NOMO-1 (cell line): ENCODE data around the gene SEC14L1.
"Not testable (repeated sequence)": the region's sequence is repeated elsewhere in the genome, so short reads cannot be mapped to it uniquely, and the experiment has no call there.

ENCODE experiments used
- DNase-seq, 2 experiments: peaks; one replicate each; lab custom pipeline; 2025; ENCODE audit not compliant: unreplicated experiment in 2 of 2; lab: John Stamatoyannopoulos, UW

The SEC14L1 gene

DNA sequence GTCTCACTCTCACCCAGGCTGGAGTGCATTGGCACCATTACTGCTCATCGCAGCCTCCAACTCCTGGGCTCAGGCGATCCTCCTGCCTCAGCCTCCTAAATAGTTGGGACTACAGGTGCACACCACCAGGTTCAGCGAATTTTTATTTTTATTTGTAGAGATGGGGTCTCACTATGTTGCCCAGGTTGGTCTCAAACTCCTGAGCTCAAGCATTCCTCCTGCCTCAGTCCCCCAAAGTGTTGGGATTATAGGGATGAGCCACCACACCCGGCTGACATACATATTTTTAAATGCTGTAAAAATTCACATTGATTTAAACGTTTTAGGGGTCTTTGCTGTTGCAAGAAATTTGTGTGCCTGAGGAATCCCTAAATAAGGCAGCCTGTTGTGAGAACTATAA is 24.8 kb upstream of the SEC14L1 start:
- DNase-seq: no peak

- no peak for DNase-seq
Observed at GRCh38 chr17:77116371-77116860, 24.4 kb upstream of the SEC14L1 start.

GRCh38 chr17:77117415-77117814 is 23.4 kb upstream of the SEC14L1 start:
- DNase-seq: no peak

GRCh38 chr17:77118251-77118928 is 22.4 kb upstream of the SEC14L1 start:
- DNase-seq: no peak

GRCh38 chr17:77119668-77120301 is 21.0 kb upstream of the SEC14L1 start:
- DNase-seq: no peak

DNA sequence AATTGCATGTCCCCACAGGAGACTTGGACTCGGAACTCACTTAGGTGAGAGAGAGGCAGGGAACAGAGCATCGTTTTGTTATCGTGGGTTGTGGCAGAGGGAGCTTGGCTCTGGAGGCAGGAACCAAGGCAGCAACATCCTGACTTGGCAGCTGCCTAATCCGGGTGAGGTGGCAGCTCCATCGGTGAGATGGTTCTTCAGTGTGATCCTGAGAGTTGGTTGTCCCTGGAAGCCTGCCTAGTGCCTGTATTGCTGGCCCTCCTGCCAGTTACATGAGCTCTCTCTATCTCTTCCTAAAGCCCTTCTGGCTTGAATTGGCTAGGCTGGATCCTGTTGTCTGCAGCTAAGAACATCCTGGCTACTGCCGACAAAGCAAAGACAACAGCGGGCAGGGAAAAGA is 19.9 kb upstream of the SEC14L1 start:
- no peak for DNase-seq

- no peak for DNase-seq
Observed at GRCh38 chr17:77124192-77124889, 16.4 kb upstream of the SEC14L1 start.

DNA sequence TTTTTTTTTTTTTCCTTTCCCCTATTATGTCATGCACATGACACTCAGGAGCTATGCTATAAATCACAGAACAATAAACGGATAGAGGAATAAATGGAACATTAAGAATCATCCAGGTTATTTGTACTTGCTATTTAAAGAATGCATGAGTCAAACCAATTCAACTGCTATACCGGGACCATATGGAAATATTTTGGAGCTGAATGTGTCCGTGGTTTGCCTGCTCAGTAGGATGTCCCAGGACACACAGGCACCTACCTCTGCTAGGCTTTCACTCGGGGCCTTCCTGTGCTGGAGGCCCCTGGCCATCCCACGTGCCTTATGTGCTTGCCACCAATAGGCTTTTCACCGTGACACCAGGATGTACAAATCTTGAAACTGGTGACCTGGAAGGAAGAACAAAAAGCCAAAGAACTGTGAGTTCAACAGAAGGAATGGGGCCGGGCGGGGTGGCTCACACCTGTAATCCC is 15.3 kb upstream of the SEC14L1 start:
- no peak for DNase-seq

GRCh38 chr17:77126519-77126918 is 14.2 kb upstream of the SEC14L1 start:
- DNase-seq: no peak

DNA sequence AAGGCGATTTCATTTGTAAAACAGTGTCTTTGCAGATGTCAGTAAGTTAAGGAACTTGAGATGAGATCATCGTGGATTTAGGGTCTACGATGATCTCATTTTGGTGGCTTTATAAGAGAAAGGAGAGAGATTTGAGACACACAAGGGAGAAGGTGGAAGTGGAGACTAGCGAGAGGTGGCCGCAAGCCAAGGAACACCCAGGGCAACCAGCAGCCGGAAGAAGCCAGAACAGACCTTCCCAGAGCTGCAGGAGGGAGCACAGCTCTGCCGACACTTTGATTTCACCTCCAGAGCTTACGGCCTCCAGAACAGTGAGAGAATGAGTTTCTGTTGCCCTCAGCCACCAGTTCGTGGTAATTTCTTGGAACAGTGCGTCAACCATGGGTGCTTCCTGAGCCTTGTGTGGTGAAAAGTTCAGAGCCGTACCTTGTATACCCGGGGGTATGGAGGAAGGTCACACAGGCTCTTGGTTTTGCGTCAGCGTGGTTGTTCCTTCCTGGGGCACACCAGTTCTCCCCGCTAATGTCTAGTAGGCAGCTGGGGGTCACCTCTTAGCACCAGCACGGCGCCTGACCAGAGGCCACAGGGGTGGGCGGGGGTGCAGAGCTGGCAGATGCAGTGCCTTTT is 12.9 kb upstream of the SEC14L1 start:
- DNase-seq: no peak

DNA sequence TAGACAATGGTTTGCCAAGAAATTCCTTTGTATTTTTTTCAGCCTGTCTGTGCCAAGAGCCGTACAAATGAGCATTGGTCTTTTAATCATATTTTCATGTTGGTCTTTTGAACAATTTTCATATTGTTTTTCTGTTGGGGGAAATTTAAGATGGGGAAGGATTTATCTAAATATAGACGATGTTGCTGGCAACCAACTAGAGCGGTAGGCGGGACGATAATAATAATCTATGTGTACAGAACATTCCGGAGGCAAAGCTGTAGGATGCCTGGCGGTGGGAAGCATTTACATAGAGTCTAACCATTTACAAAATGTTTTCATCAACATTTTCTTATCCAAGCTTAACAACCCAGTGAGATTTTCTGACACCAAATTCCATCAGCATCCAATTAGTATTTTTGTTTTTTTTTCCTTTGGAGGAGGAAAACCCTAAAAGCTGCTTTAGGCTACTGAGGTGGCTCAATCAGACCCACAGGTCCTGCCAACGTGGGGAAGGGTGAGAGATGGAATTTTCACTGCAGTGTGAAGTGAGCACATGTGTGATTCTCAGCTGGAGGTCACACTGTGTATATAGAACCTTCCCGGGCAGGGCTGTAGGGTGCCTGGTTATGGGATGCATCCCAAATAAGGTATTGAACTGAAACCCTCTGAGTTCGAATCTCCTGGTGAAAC is 11.7 kb upstream of the SEC14L1 start:
- DNase-seq: no peak

DNA sequence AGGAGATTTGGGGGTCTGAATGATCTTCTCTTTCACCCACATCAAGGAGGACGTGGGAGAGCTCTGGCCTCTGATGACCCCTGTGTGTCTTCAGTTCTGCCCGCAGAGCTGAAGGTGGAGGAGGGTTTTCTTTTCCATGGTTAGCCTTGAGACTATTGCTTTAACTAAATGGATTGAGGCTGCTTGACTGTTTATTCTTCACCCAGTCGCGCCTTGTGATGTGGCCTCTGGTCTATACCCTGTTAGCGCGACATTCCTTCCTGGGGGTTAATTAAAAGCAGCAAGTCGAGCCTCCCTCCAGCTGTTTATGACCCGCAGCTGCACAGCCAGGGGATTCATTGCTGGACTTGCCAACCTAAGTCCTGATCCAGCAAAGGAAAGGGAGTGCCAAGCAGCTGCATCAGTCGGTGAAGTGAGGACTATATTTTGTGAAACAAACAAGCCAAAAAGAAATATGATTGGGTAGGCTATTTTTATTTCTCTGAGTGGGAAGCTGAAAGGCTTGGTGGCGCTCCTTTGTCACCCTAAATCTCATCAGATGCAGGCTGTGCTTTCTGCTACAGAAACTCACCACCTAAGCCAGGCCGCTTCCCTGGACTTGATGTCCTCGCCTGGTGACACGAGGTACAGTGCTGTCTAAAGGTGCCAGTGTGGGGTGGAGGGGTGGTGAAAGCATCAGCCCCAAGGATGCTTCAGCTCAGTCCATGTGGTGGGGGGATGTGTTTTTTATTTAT is 11.0 kb upstream of the SEC14L1 start:
- DNase-seq: no peak

DNA sequence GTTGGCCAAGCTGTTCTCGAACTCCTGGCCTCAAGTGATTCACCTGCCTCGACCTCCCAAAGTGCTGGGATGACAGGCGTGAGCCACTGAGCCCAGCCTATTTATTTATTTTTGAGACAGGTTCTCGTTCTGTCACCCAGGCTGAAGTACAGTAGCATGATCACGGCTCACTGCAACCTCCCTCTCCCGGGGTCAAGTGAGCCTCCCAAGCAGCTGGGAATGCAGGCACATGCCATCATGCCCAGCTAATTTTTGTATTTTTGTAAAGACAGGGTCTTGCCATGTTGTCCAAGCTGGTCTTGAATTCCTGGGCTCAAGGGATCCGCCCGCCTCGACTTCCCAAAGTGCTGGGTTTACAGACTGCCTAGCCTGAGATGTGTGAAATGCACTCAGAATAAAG is 10.2 kb upstream of the SEC14L1 start:
- no peak for DNase-seq

DNA sequence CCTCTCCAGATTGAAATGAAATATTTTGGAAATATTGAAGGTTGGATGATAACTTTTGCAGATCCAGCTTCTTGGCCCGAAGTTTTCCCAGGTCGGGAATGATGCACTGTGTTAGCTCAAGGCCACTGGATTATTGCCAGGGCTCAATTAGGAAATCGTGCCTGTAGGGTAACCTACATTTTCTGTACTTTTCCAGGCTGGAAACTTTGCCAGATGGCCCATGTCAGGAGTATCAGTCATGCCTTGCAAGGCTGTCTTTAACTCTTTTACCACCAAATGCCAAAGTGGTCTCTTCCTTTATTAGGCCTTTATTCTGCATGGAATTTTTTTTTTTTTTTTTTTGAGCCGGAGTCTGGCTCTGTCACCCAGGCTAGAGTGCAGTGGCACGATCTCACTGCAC is 8.9 kb upstream of the SEC14L1 start:
- DNase-seq: no peak

DNA sequence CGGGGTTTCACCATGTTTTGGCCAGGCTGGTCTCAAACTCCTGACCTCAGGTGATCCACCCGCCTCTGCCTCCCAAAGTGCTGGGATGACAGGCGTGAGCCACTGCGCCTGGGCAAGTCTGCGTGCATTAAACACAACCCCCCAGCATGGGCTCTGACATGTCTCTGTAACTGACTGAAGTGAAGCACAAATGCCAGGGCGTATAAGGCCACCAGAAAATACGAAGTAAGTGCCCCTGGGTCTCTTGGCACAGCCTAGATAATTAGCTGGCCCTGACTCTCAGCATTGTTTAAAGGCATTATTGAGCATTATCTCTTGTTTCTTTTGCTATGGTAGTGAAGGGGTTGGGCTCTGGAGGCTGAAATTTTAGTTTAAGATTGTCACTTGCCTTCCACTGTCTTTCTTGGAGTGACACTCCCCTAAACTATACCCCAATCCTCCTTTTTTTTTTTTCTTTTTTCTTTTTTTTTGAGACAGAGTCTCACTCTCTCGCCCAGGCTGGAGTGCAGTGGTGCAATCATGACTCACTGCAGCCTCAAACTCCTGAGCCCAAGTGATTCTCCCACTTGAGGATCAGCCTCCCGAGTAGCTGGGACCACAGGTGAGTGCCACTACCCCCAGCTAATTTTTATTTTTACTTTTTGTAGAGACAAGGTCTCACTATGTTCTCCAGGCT is 8.2 kb upstream of the SEC14L1 start:
- no peak for DNase-seq

DNA sequence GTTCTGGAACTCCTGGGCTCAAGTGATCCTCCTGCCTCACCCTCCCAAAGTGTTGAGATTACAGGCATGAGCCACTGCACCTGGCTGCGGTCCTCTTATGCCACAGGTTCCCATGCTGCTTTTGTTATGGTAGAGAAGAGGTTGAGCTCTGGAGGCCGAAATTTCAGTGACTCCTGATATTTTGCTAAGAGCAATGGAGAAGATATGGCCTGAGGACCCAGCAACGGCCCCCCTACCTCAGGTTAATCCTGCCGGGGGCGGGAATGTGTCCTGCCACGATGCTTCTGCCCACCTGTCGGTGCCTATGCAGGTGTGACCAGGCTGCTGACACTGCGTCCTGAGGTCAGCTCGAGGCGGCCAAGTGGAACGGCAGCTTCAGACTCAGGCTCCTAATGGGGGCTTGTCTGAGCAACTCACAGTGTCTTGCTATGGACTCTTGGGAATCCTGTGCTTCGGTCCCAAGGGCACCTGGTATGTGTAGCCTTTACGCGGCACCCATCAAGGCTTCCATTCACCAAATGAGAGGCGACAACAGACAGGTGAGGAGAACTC is 7.6 kb upstream of the SEC14L1 start:
- no peak for DNase-seq

DNA sequence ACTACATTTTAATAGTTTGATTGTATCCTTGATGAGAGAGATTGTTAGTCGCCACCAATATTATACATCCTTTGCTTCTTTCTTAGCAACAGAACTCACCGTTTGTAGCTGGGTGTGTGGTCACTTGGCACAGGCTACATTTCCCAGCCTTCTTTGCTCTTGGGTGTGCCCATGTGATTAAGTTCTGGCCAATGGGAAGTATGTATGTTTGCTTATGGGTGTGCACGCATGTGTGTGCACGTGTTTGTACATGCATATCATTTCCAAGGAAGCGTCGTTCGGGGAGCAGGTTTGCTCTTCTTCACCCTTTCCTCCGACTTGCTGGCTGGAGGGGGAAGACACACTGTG is 4.4 kb upstream of the SEC14L1 start:
- no peak for DNase-seq

DNA sequence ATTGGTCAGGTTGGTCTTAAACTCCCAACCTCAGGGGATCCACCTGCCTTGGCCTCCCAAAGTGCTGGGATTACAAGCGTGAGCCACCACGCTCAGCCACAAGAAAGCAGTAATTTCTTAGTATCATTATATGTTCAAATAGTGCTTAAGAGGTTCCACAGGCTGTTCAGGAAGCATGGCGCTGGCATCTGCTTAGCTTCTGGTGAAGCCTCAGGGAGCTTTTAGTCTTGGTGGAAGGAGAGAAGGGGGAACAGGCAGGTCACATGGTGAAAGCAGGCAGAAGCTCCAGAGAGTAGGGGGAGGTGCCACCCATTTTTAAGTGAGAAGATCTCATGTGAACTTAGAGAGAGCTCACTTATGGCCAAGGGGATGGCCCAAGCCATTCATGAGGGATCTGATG is 3.7 kb upstream of the SEC14L1 start:
- no peak for DNase-seq

DNA sequence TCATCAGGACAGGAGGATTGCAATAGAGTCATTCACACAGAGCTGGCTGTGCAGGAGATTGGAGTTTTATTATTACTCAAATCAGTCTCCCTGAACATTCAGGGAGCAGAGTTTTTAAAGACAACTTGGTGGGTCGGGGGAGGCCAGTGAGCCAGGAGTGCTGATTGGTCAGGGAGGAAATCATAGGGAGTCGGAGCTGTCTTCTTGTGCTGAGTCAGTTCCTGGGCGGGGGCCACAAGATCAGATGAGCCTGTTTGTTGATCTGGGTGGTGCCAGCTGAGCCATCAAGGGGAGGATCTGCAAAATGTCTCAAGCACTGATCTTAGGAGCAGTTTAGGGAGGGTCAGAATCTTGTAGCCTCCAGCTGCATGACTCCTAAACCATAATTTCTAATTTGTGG is 2.9 kb upstream of the SEC14L1 start:
- DNase-seq: not testable (repeated sequence)
